T-cell (primary cell): ENCODE measurements around the gene TLX2. TPM values are rescaled to one million over a fixed set of nuclear protein-coding genes. Genes with fewer than 3 reads are reported as not detected.

ENCODE experiments used
- ATAC-seq, 4 experiments: fragments of 200-7000 bp in 3 of 4; fragments of 150-1000 bp in 1 of 4; cut with Tn5 transposase; replicated peaks in 1 of 4; 1 replicate in 3 of 4; 2 replicates in 1 of 4; pipeline ENCODE4 v1.10.0; 2021; ENCODE audit warnings: moderate library complexity in 3 of 4, mild to moderate bottlenecking in 2 of 4, moderate number of reproducible peaks in 1 of 4
- CTCF ChIA-PET, 2 donors: fragments of 300-600 bp; sonication (Branson Sonifier 250); formaldehyde crosslinking; loops; one replicate each; lab custom pipeline; 2022; ENCODE audit warnings: antibody characterized with exemption in 2 of 2; lab: Charles Lee
- POLR2A ChIA-PET, 2 donors: fragments of 300-600 bp; sonication (Branson Sonifier 250); formaldehyde crosslinking; loops; one replicate each; lab custom pipeline; 2022; ENCODE audit warnings: antibody characterized with exemption in 2 of 2; lab: Charles Lee
- DNase-seq, 35 experiments: peaks; one replicate each; pipeline versions ENCODE4 v3.0.0 to v3.0.0-alpha.2; 2013 to 2023
- H3K27ac ChIP-seq: one replicate; pipeline ENCODE4 v1.5.1; 2013; ENCODE audit warnings: low read length
- H3K27me3 ChIP-seq, 2 experiments: replicated peaks in 1 of 2; 1 replicate in 1 of 2; 2 replicates in 1 of 2; pipeline versions ENCODE4 v1.6.1 to v1.7.0; 2013; ENCODE audit warnings: low read length in 1 of 2, mixed read lengths in 1 of 2; ENCODE audit not compliant: control insufficient read depth in 2 of 2, insufficient read depth in 2 of 2; ENCODE audit errors: extremely low read depth in 1 of 2
- H3K36me3 ChIP-seq, 2 donors: 1 replicate in 1 of 2; 2 replicates in 1 of 2; pipeline versions ENCODE4 v1.6.1 to v1.7.0; 2013; ENCODE audit warnings: low read length in 1 of 2; ENCODE audit not compliant: control insufficient read depth in 2 of 2, insufficient read depth in 1 of 2; ENCODE audit errors: extremely low read depth in 1 of 2
- H3K4me1 ChIP-seq, 2 experiments: 1 replicate in 1 of 2; 2 replicates in 1 of 2; pipeline versions ENCODE4 v1.6.1 to v1.7.0; 2013; ENCODE audit warnings: low read length in 2 of 2, mixed read lengths in 1 of 2; ENCODE audit not compliant: insufficient read depth in 2 of 2, control insufficient read depth in 1 of 2; ENCODE audit errors: extremely low read depth in 1 of 2
- H3K4me3 ChIP-seq, 2 donors: 1 replicate in 1 of 2; 2 replicates in 1 of 2; pipeline versions ENCODE4 v1.5.1 to v1.7.0; 2013; ENCODE audit warnings: mild to moderate bottlenecking in 2 of 2, low read length in 1 of 2, moderate library complexity in 1 of 2; ENCODE audit not compliant: control insufficient read depth in 1 of 2; ENCODE audit errors: extremely low read depth in 1 of 2
- H3K9me3 ChIP-seq: 2 replicates; pipeline ENCODE4 v1.7.0; 2013
- H3K27ac Mint-ChIP-seq, 2 donors: one replicate each; pipeline ENCODE4 v1.8.0; 2020 to 2021; ENCODE audit warnings: mild to moderate bottlenecking in 2 of 2, mixed read lengths in 2 of 2
- H3K27me3 Mint-ChIP-seq, 2 donors: one replicate each; pipeline ENCODE4 v1.8.0; 2021 to 2022; ENCODE audit warnings: mixed read lengths in 2 of 2
- H3K36me3 Mint-ChIP-seq: one replicate; pipeline ENCODE4 v1.8.0; 2021; ENCODE audit warnings: mixed read lengths
- H3K4me1 Mint-ChIP-seq, 3 donors: one replicate each; pipeline ENCODE4 v1.8.0; 2020 to 2022; ENCODE audit warnings: mixed read lengths in 3 of 3, mild to moderate bottlenecking in 1 of 3
- H3K4me3 Mint-ChIP-seq, 3 donors: one replicate each; pipeline ENCODE4 v1.8.0; 2020 to 2022; ENCODE audit warnings: mild to moderate bottlenecking in 3 of 3, mixed read lengths in 3 of 3, moderate library complexity in 3 of 3
- H3K9me3 Mint-ChIP-seq, 3 donors: one replicate each; pipeline ENCODE4 v1.8.0; 2020 to 2022; ENCODE audit warnings: mixed read lengths in 3 of 3
- WGBS: methylation state at CpG from one replicate; pipeline ENCODE4 v1.1.5; 2013; ENCODE audit warnings: missing lambda C conversion rate; ENCODE audit not compliant: insufficient coverage; 5-methylcytosine and 5-hydroxymethylcytosine counted together
- total RNA-seq, 35 experiments: library from RNA in 6 of 35; stranded (reverse) in 6 of 35; fragments of 120-200 nt in 1 of 35; gene quantifications; one replicate each; pipeline versions ENCODE4 v1.2.1 to v1.2.4 and lab custom pipeline; 2013 to 2026

Gene TLX2
- total RNA-seq, 5 donors from 2014 or later (not counting 1 experiment from before 2014, with no cell fraction given), result 0.28 to 0.46 TPM; not detected in 3

DNA sequence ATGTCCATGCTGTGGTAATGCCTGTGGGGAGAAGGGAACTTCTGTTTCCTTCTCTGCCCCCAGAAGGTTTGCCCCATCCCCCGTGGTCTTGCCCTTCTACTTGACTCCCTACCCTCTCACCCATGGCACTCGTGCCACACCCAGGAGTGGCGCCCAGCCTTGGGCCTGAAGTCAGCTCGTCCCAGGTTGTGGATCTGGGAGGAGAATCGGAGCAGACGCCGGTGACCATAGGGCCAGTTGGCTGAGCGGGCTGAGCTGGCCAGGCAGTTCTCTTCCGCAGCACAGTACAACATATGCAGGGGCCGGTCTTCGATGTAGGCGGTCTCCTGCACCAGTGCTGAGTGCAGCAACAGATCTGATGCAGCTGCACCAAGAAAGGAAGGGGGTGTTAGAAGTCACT lies 20.2 kb downstream of the TLX2 start:
- H3K27ac Mint-ChIP-seq, result no peak overlapping the region
- CTCF ChIA-PET, result no interaction called here
- peaks cover 5 to 22% of the 10 kb centered on the region in 2 donors for H3K27me3 Mint-ChIP-seq
- POLR2A ChIA-PET, result no interaction called here
- H3K9me3 Mint-ChIP-seq, result no peaks in the 10 kb centered on the region
- H3K27me3 ChIP-seq, result peaks cover 0 to 20% of the 10 kb centered on the region in 2 experiments
- peaks cover 10 to 16% of the 10 kb centered on the region in 2 experiments for H3K4me1 ChIP-seq
- H3K36me3 ChIP-seq, result peaks cover 0 to 13% of the 10 kb centered on the region in 2 donors
- H3K4me1 Mint-ChIP-seq, result peaks cover 21 to 22% (median 21%) of the 10 kb centered on the region in 3 donors
- no peak overlapping the region for H3K4me3 Mint-ChIP-seq
- peaks cover 16% of the 10 kb centered on the region for H3K36me3 Mint-ChIP-seq
- H3K4me3 ChIP-seq, result no peak overlapping the region
- 89% methylated on average over 9 of the region's 12 CpGs for WGBS
- DNase-seq (no peak), ATAC-seq (no peak)
- no peak overlapping the region for H3K27ac ChIP-seq
- H3K9me3 ChIP-seq, result no peaks in the 10 kb centered on the region

DNA sequence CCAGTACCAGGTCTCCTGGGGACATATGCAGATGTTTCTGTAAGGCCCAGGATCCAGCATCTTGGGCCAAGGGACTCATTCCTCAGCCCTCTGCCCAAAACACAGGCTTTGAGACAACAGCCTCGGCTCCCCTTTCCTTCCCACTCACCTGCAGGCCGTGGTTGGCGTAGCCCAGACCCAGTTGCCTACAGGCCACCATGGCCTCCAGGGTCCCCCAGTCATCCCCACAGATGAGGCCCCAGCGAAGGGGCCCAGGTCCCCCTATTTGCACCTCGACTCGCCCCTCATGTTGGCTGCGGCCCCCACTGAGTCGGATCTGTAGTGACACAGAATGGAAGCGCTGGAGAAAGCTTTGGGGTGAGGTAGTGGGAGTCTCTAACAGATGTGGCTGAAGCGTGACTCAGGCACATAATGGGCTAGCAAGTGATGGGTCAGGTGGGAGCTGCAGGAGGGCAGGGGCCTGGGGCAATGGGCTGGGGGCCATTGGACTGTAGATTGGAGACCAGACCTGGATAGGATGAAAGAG lies 21.3 kb downstream of the TLX2 start:
- 85% methylated on average over 8 of the region's 10 CpGs for WGBS
- peaks cover 16% of the 10 kb centered on the region for H3K36me3 Mint-ChIP-seq
- Histone ChIP-seq H3K9me3 (no peaks in the 10 kb centered on the region), H3K27ac (no peak overlapping the region), H3K4me1 (peaks cover 10 to 13% of the 10 kb centered on the region in 2 experiments), H3K4me3 (no peak overlapping the region), H3K36me3 (peaks cover 0 to 13% of the 10 kb centered on the region in 2 donors), H3K27me3 (peaks cover 0 to 30% of the 10 kb centered on the region in 2 experiments)
- H3K27ac Mint-ChIP-seq, result no peak overlapping the region
- no peak for ATAC-seq
- H3K4me3 Mint-ChIP-seq, result no peak overlapping the region
- H3K9me3 Mint-ChIP-seq, result no peaks in the 10 kb centered on the region
- no peak for DNase-seq
- H3K27me3 Mint-ChIP-seq, result peaks cover 8 to 27% of the 10 kb centered on the region in 2 donors
- H3K4me1 Mint-ChIP-seq, result peaks cover 20 to 22% (median 20%) of the 10 kb centered on the region in 3 donors
- CTCF ChIA-PET, result interaction anchor here (0.6 kb wide), 2 partner anchors 51 to 334 kb away, joined by 3 read pairs; no protein-coding TSS in a partner anchor
- POLR2A ChIA-PET, result no interaction called here

DNA sequence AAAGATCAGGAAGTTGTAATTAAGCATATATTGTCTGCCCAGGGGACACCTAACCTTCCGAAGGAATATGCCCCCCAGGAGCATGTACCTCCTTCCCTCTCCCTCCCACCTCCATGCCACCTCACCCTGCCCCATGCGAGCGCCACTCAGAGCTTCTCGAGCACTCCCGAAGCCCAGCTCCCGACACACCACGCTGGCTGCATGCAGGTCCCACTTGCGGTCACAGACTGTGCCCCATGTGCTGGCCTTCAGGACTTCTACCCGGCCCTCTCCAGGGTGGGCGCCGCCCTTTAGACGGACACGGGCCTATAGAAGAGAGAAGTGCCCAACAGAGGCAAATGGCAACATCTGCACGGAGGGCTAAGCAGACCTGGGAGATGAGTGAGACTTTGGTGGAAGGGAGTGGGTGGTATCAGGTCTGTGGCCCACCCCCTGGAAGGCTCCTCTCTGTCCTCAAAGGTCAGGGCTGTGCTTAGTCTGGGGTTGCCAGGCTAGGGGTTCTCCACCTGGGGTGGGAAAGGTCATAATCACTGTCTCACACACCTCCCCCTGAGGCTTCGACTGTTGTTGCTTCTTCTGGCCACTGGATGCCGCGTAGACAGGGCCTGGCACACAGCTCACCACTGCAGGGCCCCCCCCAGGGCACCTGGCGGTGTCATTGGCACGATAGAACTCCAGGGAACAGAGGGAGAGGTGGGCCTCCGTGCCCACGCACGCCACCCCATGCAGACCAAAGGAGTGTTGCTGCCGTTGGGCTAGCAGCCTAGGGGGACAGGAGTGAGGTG lies 22.1 kb downstream of the TLX2 start:
- no peak overlapping the region for H3K27ac ChIP-seq
- ChIA-PET CTCF (interaction anchor here in 1 of 2 donors (0.6 kb wide), 1 partner anchor 52 kb away, joined by 3 read pairs; no protein-coding TSS in a partner anchor), POLR2A (no interaction called here)
- Mint-ChIP-seq H3K4me1 (peaks cover 11 to 13% (median 12%) of the 10 kb centered on the region in 3 donors), H3K4me3 (no peak overlapping the region), H3K36me3 (peaks cover 13% of the 10 kb centered on the region), H3K27me3 (peaks cover 12 to 31% of the 10 kb centered on the region in 2 donors), H3K27ac (no peak overlapping the region), H3K9me3 (no peaks in the 10 kb centered on the region)
- peaks cover 0 to 13% of the 10 kb centered on the region in 2 donors for H3K36me3 ChIP-seq
- ATAC-seq, result no peak
- H3K9me3 ChIP-seq, result no peaks in the 10 kb centered on the region
- H3K4me1 ChIP-seq, result peaks cover 4 to 5% of the 10 kb centered on the region in 2 experiments
- H3K27me3 ChIP-seq, result peaks cover 0 to 32% of the 10 kb centered on the region in 2 experiments
- no peak overlapping the region for H3K4me3 ChIP-seq
- no peak for DNase-seq
- 86% methylated on average over 12 of the region's 23 CpGs for WGBS

DNA sequence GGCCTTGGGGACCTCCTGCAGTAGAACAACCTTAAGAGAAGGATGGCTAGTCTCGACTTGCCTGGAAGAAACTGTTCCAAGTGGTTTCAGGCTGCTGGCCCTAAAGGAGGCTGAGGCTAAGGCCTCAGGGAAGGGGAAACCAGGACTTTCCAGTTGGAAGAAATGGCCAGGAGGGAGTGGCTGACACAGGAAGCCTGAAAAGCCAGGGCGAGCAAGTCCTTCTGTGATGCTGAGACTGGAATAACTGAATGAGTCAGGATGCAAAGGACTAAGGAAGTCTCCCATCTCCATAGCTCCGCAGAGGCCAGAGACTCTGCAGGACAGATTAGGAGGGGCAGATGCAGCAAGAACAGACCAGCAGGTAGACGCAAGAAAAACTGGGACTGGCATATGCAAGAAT lies 22.9 kb downstream of the TLX2 start:
- Histone ChIP-seq H3K27me3 (peaks cover 0 to 36% of the 10 kb centered on the region in 2 experiments), H3K4me3 (no peak overlapping the region), H3K27ac (no peak overlapping the region), H3K36me3 (peaks cover 0 to 13% of the 10 kb centered on the region in 2 donors), H3K9me3 (no peaks in the 10 kb centered on the region), H3K4me1 (no peaks in the 10 kb centered on the region)
- CTCF ChIA-PET, result no interaction called here
- ATAC-seq, result no peak
- Mint-ChIP-seq H3K4me1 (peaks cover 4 to 5% (median 4%) of the 10 kb centered on the region in 3 donors), H3K27me3 (peaks cover 14 to 33% of the 10 kb centered on the region in 2 donors), H3K4me3 (no peak overlapping the region), H3K27ac (no peak overlapping the region), H3K9me3 (no peaks in the 10 kb centered on the region), H3K36me3 (peaks cover 10% of the 10 kb centered on the region)
- DNase-seq, result no peak
- 95% methylated on average over 2 of the region's 4 CpGs for WGBS
- POLR2A ChIA-PET, result no interaction called here

DNA sequence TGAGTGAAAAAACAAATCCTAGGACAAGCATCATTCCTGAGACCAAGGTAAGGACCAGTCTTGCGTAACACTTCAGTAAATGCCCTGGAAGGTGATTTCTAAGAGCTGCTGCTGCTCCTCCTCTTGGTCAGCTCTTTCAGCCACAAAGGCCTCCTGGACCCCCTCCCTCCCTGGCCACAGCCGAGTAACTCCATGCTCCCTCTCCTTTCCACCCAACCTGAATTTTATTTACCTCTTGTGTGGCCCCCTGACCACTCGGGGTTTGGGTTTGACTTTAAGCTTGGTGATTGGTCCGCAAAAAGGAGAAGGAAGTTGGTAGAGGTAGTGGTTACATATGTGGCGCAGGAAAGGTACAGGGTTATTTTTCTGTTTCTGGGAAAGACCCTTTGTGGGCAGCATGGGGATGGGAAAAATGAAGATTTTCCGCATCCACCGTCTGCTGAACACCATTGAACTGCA lies 24.7 kb downstream of the TLX2 start:
- Histone ChIP-seq H3K27ac (no peak overlapping the region), H3K36me3 (no peaks in the 10 kb centered on the region), H3K9me3 (no peaks in the 10 kb centered on the region), H3K4me1 (no peaks in the 10 kb centered on the region), H3K4me3 (no peak overlapping the region), H3K27me3 (peaks cover 0 to 48% of the 10 kb centered on the region in 2 experiments)
- peak overlapping the region in 1 of 2 donors; percentile 43 for H3K27ac Mint-ChIP-seq
- ChIA-PET CTCF (no interaction called here), POLR2A (interaction anchor here in 1 of 2 donors (0.9 kb wide), 1 partner anchor 17 kb away, joined by 3 read pairs; no protein-coding TSS in a partner anchor)
- no peak overlapping the region for H3K4me3 Mint-ChIP-seq
- peaks cover 25 to 46% of the 10 kb centered on the region in 2 donors for H3K27me3 Mint-ChIP-seq
- ATAC-seq (no peak), DNase-seq (no peak)
- no peaks in the 10 kb centered on the region for H3K9me3 Mint-ChIP-seq
- H3K36me3 Mint-ChIP-seq, result no peaks in the 10 kb centered on the region
- H3K4me1 Mint-ChIP-seq, result no peaks in the 10 kb centered on the region
- 32% methylated on average over 6 of the region's 7 CpGs for WGBS

DNA sequence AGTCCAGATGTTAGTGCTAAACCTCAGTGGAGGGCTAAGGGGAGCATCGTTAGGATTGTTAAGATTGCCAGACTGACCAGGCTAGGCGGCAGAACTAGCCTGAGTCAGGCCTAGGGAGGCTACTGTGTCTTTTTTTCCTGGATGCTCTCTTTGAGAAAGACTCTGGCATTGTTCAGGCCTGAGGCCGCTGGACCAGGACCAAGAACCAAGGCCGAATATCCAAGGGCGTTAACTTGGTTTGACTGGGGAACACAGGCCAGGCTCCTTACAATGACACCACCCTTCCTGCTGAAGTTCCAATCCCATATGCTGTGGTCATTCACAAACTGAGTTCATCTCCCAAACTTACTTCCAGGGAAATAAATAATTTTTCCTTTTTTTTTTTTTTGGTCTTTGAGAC lies 26.0 kb downstream of the TLX2 start:
- ChIA-PET CTCF (no interaction called here), POLR2A (no interaction called here)
- H3K36me3 Mint-ChIP-seq, result no peaks in the 10 kb centered on the region
- Histone ChIP-seq H3K9me3 (no peaks in the 10 kb centered on the region), H3K36me3 (no peaks in the 10 kb centered on the region), H3K4me1 (no peaks in the 10 kb centered on the region), H3K27ac (no peak overlapping the region), H3K4me3 (no peak overlapping the region), H3K27me3 (peaks cover 0 to 48% of the 10 kb centered on the region in 2 experiments)
- 80% methylated on average over 5 of the region's 5 CpGs for WGBS
- no peaks in the 10 kb centered on the region for H3K9me3 Mint-ChIP-seq
- no peak overlapping the region for H3K4me3 Mint-ChIP-seq
- no peaks in the 10 kb centered on the region for H3K4me1 Mint-ChIP-seq
- DNase-seq (no peak), ATAC-seq (no peak)
- H3K27me3 Mint-ChIP-seq, result peaks cover 29 to 46% of the 10 kb centered on the region in 2 donors
- H3K27ac Mint-ChIP-seq, result no peak overlapping the region
